Activated CD8-positive, alpha-beta T cell treated with anti-CD3 and anti-CD28 coated beads for 36 hours (primary cell): ENCODE data around the gene CACNA1C. TPM values are rescaled to one million over a fixed set of nuclear protein-coding genes. Genes with fewer than 3 reads are reported as not detected.
A peak's percentile ranks its signal among the peaks of the same experiment; 100 is the strongest.

Experiments used
- ATAC-seq: fragments of 200-7000 bp; cut with Tn5 transposase; one replicate; pipeline ENCODE4 v1.10.0; 2021; ENCODE audit warnings: mild to moderate bottlenecking, moderate library complexity
- CTCF ChIA-PET: fragments of 350-600 bp; sonication (Branson Sonifier 250); formaldehyde crosslinking; loops from one replicate; lab custom pipeline; 2021; ENCODE audit warnings: antibody characterized with exemption; lab: Charles Lee
- POLR2A ChIA-PET: fragments of 350-600 bp; sonication (Branson Sonifier 250); formaldehyde crosslinking; loops from one replicate; lab custom pipeline; 2021; ENCODE audit warnings: antibody characterized with exemption; lab: Charles Lee
- DNase-seq: peaks from one replicate; pipeline ENCODE4 v3.0.0-alpha.2; 2020
- H3K27ac Mint-ChIP-seq: one replicate; pipeline ENCODE4 v1.8.0; 2021; ENCODE audit warnings: mild to moderate bottlenecking, mixed read lengths
- H3K27me3 Mint-ChIP-seq: one replicate; pipeline ENCODE4 v1.8.0; 2021; ENCODE audit warnings: mixed read lengths
- H3K36me3 Mint-ChIP-seq: one replicate; pipeline ENCODE4 v1.8.0; 2021; ENCODE audit warnings: low read depth, mixed read lengths
- H3K4me1 Mint-ChIP-seq: one replicate; pipeline ENCODE4 v1.8.0; 2021; ENCODE audit warnings: low read depth, mixed read lengths
- H3K4me3 Mint-ChIP-seq: one replicate; pipeline ENCODE4 v1.8.0; 2021; ENCODE audit warnings: mild to moderate bottlenecking, moderate library complexity, mixed read lengths
- H3K9me3 Mint-ChIP-seq: one replicate; pipeline ENCODE4 v1.8.0; 2021; ENCODE audit warnings: mixed read lengths
- CTCF ChIP-seq: fragments of 200-600 bp; IDR thresholded peaks from one replicate; pipeline ENCODE4 v1.8.0; 2022; ENCODE audit warnings: antibody characterized with exemption, mild to moderate bottlenecking
- intact Hi-C: fragments of 100-400 bp; cut with micrococcal nuclease; formaldehyde crosslinking; loops from one replicate; pipeline ENCODE4 v1.10.0; 2022
- total RNA-seq, 2 experiments: library from RNA; stranded (reverse); gene quantifications; one replicate each; pipeline ENCODE4 v1.2.3, GENCODE V29; 2021

CACNA1C gene
- total RNA-seq, 2 experiments from 2014 or later = 0.02 to 0.05 TPM

- intact Hi-C loops = no loop called here
- Mint-ChIP-seq H3K4me1 (no peaks in the 10 kb centered on the region), H3K27ac (no peak overlapping the region), H3K9me3 (no peaks in the 10 kb centered on the region), H3K4me3 (no peak overlapping the region), H3K36me3 (no peaks in the 10 kb centered on the region), H3K27me3 (peaks cover 8% of the 10 kb centered on the region)
- no peak for DNase-seq
- no peak for TF ChIP-seq CTCF
- ATAC-seq = no peak
- ChIA-PET CTCF (interaction anchor here (1.1 kb wide), 1 partner anchor 20 kb away, joined by 3 read pairs; no protein-coding TSS in a partner anchor), POLR2A (no interaction called here)
Measured at GRCh38 chr12:2014231-2014630, 38.6 kb upstream of the CACNA1C start.

- Mint-ChIP-seq H3K36me3 (no peaks in the 10 kb centered on the region), H3K4me1 (no peaks in the 10 kb centered on the region), H3K9me3 (no peaks in the 10 kb centered on the region), H3K27me3 (peaks cover 5% of the 10 kb centered on the region), H3K27ac (peak overlapping the region; percentile 11), H3K4me3 (no peak overlapping the region)
- DNase-seq (no peak), ATAC-seq (peak; percentile 45)
- no peak for TF ChIP-seq CTCF
- POLR2A ChIA-PET = interaction anchor here (1.1 kb wide), 1 partner anchor 23 kb away, joined by 3 read pairs; no protein-coding TSS in a partner anchor
- CTCF ChIA-PET = interaction anchor here (1.2 to 2.0 kb wide), 2 partner anchors 13 to 77 kb away, joined by 4 to 7 read pairs; partner anchors contain the start of gene DCP1B
- intact Hi-C loops = no loop called here
Measured at GRCh38 chr12:2016862-2017545, 35.8 kb upstream of the CACNA1C start.

- intact Hi-C loops = no loop called here
- Mint-ChIP-seq H3K4me3 (no peak overlapping the region), H3K36me3 (no peaks in the 10 kb centered on the region), H3K9me3 (no peaks in the 10 kb centered on the region), H3K27me3 (peaks cover 5% of the 10 kb centered on the region), H3K4me1 (no peaks in the 10 kb centered on the region), H3K27ac (no peak overlapping the region)
- DNase-seq = no peak
- no peak for TF ChIP-seq CTCF
- no peak for ATAC-seq
- POLR2A ChIA-PET = interaction anchor here (1.1 kb wide), 1 partner anchor 24 kb away, joined by 3 read pairs; no protein-coding TSS in a partner anchor
- CTCF ChIA-PET = interaction anchor here (1.2 to 2.0 kb wide), 4 partner anchors 9 to 78 kb away, joined by 3 to 7 read pairs (median 6); partner anchors contain the start of gene DCP1B
Measured at GRCh38 chr12:2017546-2018337, 35.0 kb upstream of the CACNA1C start.

GRCh38 chr12:2018391-2018790 is 34.4 kb upstream of the CACNA1C start:
- no peak for ATAC-seq
- POLR2A ChIA-PET = no interaction called here
- no peak overlapping the region for H3K27ac Mint-ChIP-seq
- no peak overlapping the region for H3K4me3 Mint-ChIP-seq
- TF ChIP-seq CTCF = no peak
- H3K4me1 Mint-ChIP-seq = no peaks in the 10 kb centered on the region
- H3K36me3 Mint-ChIP-seq = no peaks in the 10 kb centered on the region
- CTCF ChIA-PET = interaction anchor here (1.2 to 2.0 kb wide), 4 partner anchors 9 to 25 kb away, joined by 3 to 7 read pairs (median 5); partner anchors contain the start of gene DCP1B
- no peak for DNase-seq
- peaks cover 5% of the 10 kb centered on the region for H3K27me3 Mint-ChIP-seq
- no peaks in the 10 kb centered on the region for H3K9me3 Mint-ChIP-seq
- intact Hi-C loops = no loop called here
